ENCODE data around the gene CYP17A1.

The CYP17A1 gene

GRCh38 chr10:102801978-102802377 is 35.2 kb downstream of the CYP17A1 start:
- DNase-seq: no peak

GRCh38 chr10:102801496-102801895 is 35.7 kb downstream of the CYP17A1 start:
- no peak for DNase-seq

GRCh38 chr10:102800611-102801335 is 36.4 kb downstream of the CYP17A1 start:
- DNase-seq: no peak

- no peak for DNase-seq
These were observed 37.3 kb downstream of the CYP17A1 start for GRCh38 chr10:102799691-102800471.

GRCh38 chr10:102796407-102797176 is 40.6 kb downstream of the CYP17A1 start:
- DNase-seq: no peak

GRCh38 chr10:102795453-102796406 is 41.5 kb downstream of the CYP17A1 start:
- no peak for DNase-seq

- DNase-seq: no peak
These were observed 45.3 kb downstream of the CYP17A1 start for GRCh38 chr10:102791754-102792395.

GRCh38 chr10:102785818-102786217 is 51.4 kb downstream of the CYP17A1 start:
- no peak for DNase-seq

GRCh38 chr10:102783568-102783967 is 53.6 kb downstream of the CYP17A1 start:
- DNase-seq: no peak

- no peak for DNase-seq
These were observed 54.3 kb downstream of the CYP17A1 start for GRCh38 chr10:102782673-102783551.

GRCh38 chr10:102781921-102782557 is 55.2 kb downstream of the CYP17A1 start:
- DNase-seq: no peak

GRCh38 chr10:102781090-102781920 is 55.9 kb downstream of the CYP17A1 start:
- DNase-seq: no peak
